T-helper 17 cell (primary cell): ENCODE measurements around the gene SYNRG. TPM values are rescaled to one million over a fixed set of nuclear protein-coding genes. Genes with fewer than 3 reads are reported as not detected.

Experiments
- ATAC-seq: fragments of 150-1000 bp; cut with Tn5 transposase; 2 replicates; pipeline ENCODE4 v1.10.0; 2021; ENCODE audit warnings: mild to moderate bottlenecking, moderate library complexity
- DNase-seq, 3 donors: peaks; one replicate each; pipeline versions ENCODE4 v3.0.0 to v3.0.0-alpha.2; 2020 to 2021
- H3K9me3 ChIP-seq: one replicate; pipeline ENCODE4 v1.7.0; 2013; ENCODE audit warnings: low read length, mild to moderate bottlenecking; ENCODE audit not compliant: control insufficient read depth, poor library complexity, severe bottlenecking
- H3K27ac Mint-ChIP-seq: one replicate; pipeline ENCODE4 v1.8.0; 2022; ENCODE audit warnings: mild to moderate bottlenecking, moderate library complexity, mixed read lengths
- H3K27me3 Mint-ChIP-seq: one replicate; pipeline ENCODE4 v1.8.0; 2022; ENCODE audit warnings: mixed read lengths
- H3K36me3 Mint-ChIP-seq: one replicate; pipeline ENCODE4 v1.8.0; 2022; ENCODE audit warnings: low read depth, mixed read lengths
- H3K4me1 Mint-ChIP-seq: one replicate; pipeline ENCODE4 v1.8.0; 2022; ENCODE audit warnings: mild to moderate bottlenecking, mixed read lengths
- H3K4me3 Mint-ChIP-seq: one replicate; pipeline ENCODE4 v1.8.0; 2022; ENCODE audit warnings: mild to moderate bottlenecking, moderate library complexity, mixed read lengths
- total RNA-seq, 4 donors: library from RNA in 2 of 4; stranded (reverse) in 2 of 4; gene quantifications; one replicate each; pipeline ENCODE4 v1.2.3 and lab custom pipeline; 2022 to 2026

Gene SYNRG
- total RNA-seq, 2 donors from 2014 or later: 76.2 to 91.9 TPM

DNA sequence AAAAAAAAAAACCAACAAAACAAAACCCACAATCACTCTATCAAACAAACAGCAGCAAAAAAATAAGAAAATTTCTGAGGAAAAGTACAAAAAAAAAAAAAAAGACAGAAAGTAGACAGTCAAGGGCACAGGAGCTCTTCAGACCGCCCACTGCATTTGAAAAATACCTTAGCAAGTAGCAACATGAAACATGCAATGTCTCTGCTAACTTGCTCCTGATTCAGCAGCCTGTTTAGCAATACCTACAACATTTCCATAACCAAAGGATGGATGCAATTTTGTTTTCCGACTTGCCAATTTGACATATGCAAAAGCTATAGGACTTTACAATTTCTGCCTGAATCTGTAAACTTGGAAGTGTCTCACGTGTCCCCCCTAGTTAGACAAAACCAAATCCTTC, 57.4 kb downstream of the SYNRG start:
- H3K36me3 Mint-ChIP-seq: peaks cover 5% of the 10 kb centered on the region

DNA sequence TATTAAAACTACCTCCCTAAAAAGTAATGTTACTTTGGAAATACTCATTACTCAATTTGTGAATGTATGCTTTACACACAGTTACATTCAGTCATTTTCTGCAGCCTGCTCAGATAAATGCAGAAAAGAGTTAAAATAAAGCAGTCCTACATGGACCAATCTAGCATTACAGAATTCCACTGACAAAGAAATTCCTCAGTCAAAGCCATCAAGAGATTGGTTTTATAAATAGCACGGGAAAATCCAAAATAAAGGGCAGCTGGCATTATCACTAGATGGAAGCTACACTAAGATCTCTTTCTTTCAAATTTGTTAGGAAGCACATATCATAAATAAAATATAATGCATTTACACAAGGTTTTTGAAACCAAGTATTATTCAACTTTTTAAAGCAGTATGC, 61.2 kb downstream of the SYNRG start:
- Mint-ChIP-seq H3K36me3 (peaks cover 5% of the 10 kb centered on the region), H3K27ac (peak overlapping the region; percentile 60), H3K27me3 (no peaks in the 10 kb centered on the region), H3K4me1 (peaks cover 34% of the 10 kb centered on the region), H3K4me3 (no peak overlapping the region)
- no peaks in the 10 kb centered on the region for H3K9me3 ChIP-seq
- DNase-seq (no peak), ATAC-seq (no peak)

More for the DNA sequence above, 57.4 kb downstream of the SYNRG start:
- no peak for DNase-seq
- H3K27me3 Mint-ChIP-seq: no peaks in the 10 kb centered on the region
- no peaks in the 10 kb centered on the region for H3K9me3 ChIP-seq
- ATAC-seq: no peak
- H3K27ac Mint-ChIP-seq: peak overlapping the region; percentile 88
- H3K4me1 Mint-ChIP-seq: peaks cover 37% of the 10 kb centered on the region
- H3K4me3 Mint-ChIP-seq: no peak overlapping the region

DNA sequence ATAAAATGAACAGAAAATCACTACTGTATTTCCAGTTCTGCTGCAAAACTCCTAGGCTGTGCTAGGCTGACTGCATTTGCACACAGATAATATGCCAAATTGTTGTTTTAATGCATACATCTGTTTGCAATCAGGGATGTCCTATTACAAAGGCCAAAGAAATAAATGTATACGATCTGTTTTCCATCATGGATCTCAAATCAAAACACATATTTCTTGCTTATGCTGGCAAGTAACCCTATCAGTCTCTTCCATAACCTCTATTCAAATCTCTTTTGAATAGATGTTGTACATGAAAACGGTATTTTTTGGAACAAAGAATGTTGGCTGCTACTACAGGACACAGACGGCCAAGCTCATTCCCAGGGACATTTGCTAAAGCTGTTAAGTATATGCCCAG, 62.9 kb downstream of the SYNRG start:
- Mint-ChIP-seq H3K27me3 (no peaks in the 10 kb centered on the region), H3K4me1 (peaks cover 21% of the 10 kb centered on the region), H3K36me3 (peaks cover 3% of the 10 kb centered on the region), H3K4me3 (no peak overlapping the region), H3K27ac (peak overlapping the region; percentile 60)
- ATAC-seq: no peak
- no peaks in the 10 kb centered on the region for H3K9me3 ChIP-seq
- no peak for DNase-seq

- H3K9me3 ChIP-seq: no peaks in the 10 kb centered on the region
- no peak overlapping the region for H3K4me3 Mint-ChIP-seq
- peak overlapping the region; percentile 60 for H3K27ac Mint-ChIP-seq
- peaks cover 7% of the 10 kb centered on the region for H3K36me3 Mint-ChIP-seq
- H3K4me1 Mint-ChIP-seq: peaks cover 16% of the 10 kb centered on the region
- DNase-seq (no peak), ATAC-seq (no peak)
- no peaks in the 10 kb centered on the region for H3K27me3 Mint-ChIP-seq
Measured at GRCh38 chr17:37545486-37545885, 63.7 kb downstream of the SYNRG start.

DNA sequence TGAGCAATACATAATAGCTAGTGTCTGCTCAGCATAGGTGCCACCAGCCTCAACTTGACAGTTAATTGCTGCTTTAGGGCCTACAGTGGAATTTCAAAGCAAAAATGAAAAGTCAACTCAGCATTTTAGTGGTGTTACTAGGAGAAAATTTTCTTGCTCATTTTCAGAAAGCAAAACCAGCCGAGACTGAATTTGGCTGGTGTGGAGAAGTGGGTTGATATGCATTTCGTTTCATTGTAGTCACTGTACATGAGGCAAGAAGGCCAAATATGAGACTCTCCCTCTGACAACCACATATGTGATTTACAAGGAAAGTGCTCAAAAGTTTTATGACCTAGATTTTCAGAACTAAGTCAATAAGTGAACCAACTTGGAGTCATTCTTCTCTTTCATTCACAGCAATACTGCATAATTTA, 65.6 kb downstream of the SYNRG start:
- H3K9me3 ChIP-seq: no peaks in the 10 kb centered on the region
- Mint-ChIP-seq H3K27me3 (no peaks in the 10 kb centered on the region), H3K36me3 (peaks cover 5% of the 10 kb centered on the region), H3K4me3 (no peak overlapping the region), H3K4me1 (peaks cover 11% of the 10 kb centered on the region), H3K27ac (peak overlapping the region; percentile 70)
- DNase-seq (no peak), ATAC-seq (no peak)

GRCh38 chr17:37541880-37542660, 67.1 kb downstream of the SYNRG start:
- no peak for ATAC-seq
- DNase-seq: no peak
- Mint-ChIP-seq H3K4me3 (no peak overlapping the region), H3K36me3 (peaks cover 9% of the 10 kb centered on the region), H3K4me1 (peaks cover 11% of the 10 kb centered on the region), H3K27ac (peak overlapping the region; percentile 70), H3K27me3 (no peaks in the 10 kb centered on the region)
- H3K9me3 ChIP-seq: no peaks in the 10 kb centered on the region

- H3K4me3 Mint-ChIP-seq: no peak overlapping the region
- H3K27ac Mint-ChIP-seq: no peak overlapping the region
- H3K27me3 Mint-ChIP-seq: no peaks in the 10 kb centered on the region
- no peak for DNase-seq
- H3K4me1 Mint-ChIP-seq: peaks cover 8% of the 10 kb centered on the region
- no peaks in the 10 kb centered on the region for H3K9me3 ChIP-seq
- peaks cover 15% of the 10 kb centered on the region for H3K36me3 Mint-ChIP-seq
- no peak for ATAC-seq
Measured at GRCh38 chr17:37538981-37539659, 70.1 kb downstream of the SYNRG start.

- ATAC-seq (no peak), DNase-seq (no peak)
- Mint-ChIP-seq H3K27ac (peak overlapping the region; percentile 29), H3K36me3 (peaks cover 12% of the 10 kb centered on the region), H3K4me3 (no peak overlapping the region), H3K27me3 (no peaks in the 10 kb centered on the region), H3K4me1 (peaks cover 9% of the 10 kb centered on the region)
- H3K9me3 ChIP-seq: no peaks in the 10 kb centered on the region
Measured at GRCh38 chr17:37535906-37536305, 73.3 kb downstream of the SYNRG start.

DNA sequence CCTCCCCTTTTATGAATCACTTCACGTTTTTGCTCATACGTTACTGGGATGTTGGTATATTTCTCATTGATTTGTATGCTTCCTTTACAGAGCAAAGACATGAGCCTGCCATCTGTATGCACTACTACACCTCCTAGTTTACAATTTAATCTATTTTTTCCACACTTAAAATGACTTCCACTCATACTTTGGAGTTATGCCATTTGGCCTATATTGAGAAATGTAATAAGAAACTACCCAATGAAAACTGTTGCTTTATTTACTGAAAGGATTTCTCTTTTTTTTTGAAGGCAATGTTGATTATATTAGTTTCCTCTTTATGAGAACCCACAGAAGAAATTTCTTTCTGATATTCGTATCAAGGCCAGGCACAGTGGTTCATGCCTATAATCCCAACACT, 76.5 kb downstream of the SYNRG start:
- Mint-ChIP-seq H3K4me1 (peaks cover 12% of the 10 kb centered on the region), H3K36me3 (peaks cover 10% of the 10 kb centered on the region), H3K27ac (no peak overlapping the region), H3K27me3 (no peaks in the 10 kb centered on the region), H3K4me3 (no peak overlapping the region)
- no peaks in the 10 kb centered on the region for H3K9me3 ChIP-seq
- DNase-seq (no peak), ATAC-seq (no peak)

- peak overlapping the region; percentile 83 for H3K27ac Mint-ChIP-seq
- DNase-seq: no peak
- peaks cover 13% of the 10 kb centered on the region for H3K4me1 Mint-ChIP-seq
- no peaks in the 10 kb centered on the region for H3K9me3 ChIP-seq
- H3K36me3 Mint-ChIP-seq: peaks cover 2% of the 10 kb centered on the region
- ATAC-seq: no peak
- no peak overlapping the region for H3K4me3 Mint-ChIP-seq
- H3K27me3 Mint-ChIP-seq: no peaks in the 10 kb centered on the region
Measured at GRCh38 chr17:37530420-37530819, 78.8 kb downstream of the SYNRG start.

GRCh38 chr17:37527249-37527851, 81.9 kb downstream of the SYNRG start:
- Mint-ChIP-seq H3K4me3 (no peak overlapping the region), H3K27me3 (no peaks in the 10 kb centered on the region), H3K36me3 (peaks cover 7% of the 10 kb centered on the region), H3K27ac (peak overlapping the region; percentile 80), H3K4me1 (peaks cover 17% of the 10 kb centered on the region)
- DNase-seq (no peak), ATAC-seq (peak; percentile 72)
- H3K9me3 ChIP-seq: no peaks in the 10 kb centered on the region

- Mint-ChIP-seq H3K27ac (peak overlapping the region; percentile 49), H3K36me3 (peaks cover 8% of the 10 kb centered on the region), H3K4me1 (peaks cover 14% of the 10 kb centered on the region), H3K27me3 (no peaks in the 10 kb centered on the region), H3K4me3 (no peak overlapping the region)
- no peaks in the 10 kb centered on the region for H3K9me3 ChIP-seq
- ATAC-seq: no peak
- no peak for DNase-seq
Measured at GRCh38 chr17:37523715-37524219, 85.5 kb downstream of the SYNRG start.

- no peaks in the 10 kb centered on the region for H3K9me3 ChIP-seq
- H3K27ac Mint-ChIP-seq: peak overlapping the region; percentile 74
- H3K36me3 Mint-ChIP-seq: peaks cover 8% of the 10 kb centered on the region
- DNase-seq: no peak
- H3K27me3 Mint-ChIP-seq: no peaks in the 10 kb centered on the region
- H3K4me1 Mint-ChIP-seq: peaks cover 11% of the 10 kb centered on the region
- peak overlapping the region; percentile 78 for H3K4me3 Mint-ChIP-seq
- ATAC-seq: no peak
Measured at GRCh38 chr17:37521821-37522220, 87.4 kb downstream of the SYNRG start.
